Measurements from ENCODE around the gene ANKFY1. TPM values are rescaled to one million over a fixed set of nuclear protein-coding genes. Genes with fewer than 3 reads are reported as not detected.

Gene ANKFY1
- total RNA-seq, 1 experiment from 2014 or later: 21.3 TPM

DNA sequence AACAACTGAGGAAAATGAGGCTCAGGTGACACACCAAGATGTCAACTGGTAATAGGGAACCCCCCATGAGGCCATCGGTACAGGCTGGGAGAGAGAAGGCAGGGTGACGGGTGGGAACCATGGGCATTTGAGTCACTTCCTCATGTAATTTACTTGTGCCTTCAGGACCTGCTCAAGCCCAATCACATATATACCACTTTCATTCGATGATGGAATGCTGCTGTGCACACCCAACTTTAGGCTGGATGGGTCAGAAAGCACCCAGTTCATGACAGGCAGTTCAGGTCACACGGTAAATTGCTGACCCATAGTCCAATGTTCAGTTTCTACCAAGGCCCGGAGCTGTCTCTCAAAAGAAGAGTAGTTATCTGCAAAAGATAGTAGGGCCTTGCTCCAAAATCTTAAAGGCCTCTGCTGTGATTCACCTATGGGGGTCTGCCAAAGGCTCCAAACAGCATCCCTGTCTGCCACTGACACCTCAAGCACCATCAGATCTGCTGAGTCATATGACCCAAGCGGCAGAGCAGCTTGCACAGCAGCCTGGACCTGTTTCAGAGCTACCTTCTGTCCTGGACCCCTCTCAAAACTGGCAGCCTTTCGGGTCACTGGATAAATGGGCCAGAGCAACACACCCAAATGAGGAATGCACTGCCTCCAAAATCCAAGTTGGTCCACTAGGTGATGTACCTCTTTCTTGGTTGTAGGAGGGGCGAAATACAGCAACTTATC is 145.6 kb downstream of the ANKFY1 start:
- DNase-seq (ENCODE audit: low spot score): no peak

DNA sequence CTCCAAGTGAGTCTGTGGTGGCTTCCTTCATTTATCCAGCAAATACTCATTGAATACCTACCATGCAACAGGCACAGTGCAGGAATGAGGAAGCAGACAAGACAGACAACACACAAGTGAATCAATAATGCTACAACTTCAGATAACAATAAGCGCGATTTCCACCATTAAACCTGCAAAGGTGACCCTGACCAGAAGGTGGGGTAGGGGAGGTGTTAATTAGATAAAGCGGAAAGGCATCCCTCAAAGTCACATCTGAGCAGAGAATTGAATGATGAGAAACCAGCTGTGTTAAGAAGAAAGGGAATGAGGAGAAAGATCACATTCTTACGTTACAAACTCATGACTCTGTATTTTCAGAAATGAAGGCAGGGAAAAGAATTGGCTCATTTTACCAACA is 147.3 kb downstream of the ANKFY1 start:
- DNase-seq (ENCODE audit: low spot score): no peak

Other genes with a start within 250 kb of the ANKFY1 start
- gene ZZEF1, start 120.9 kb downstream of the ANKFY1 start, total RNA-seq (2014; rRNA removed; shearing (Covaris generic)): 21.1 and 22.4 TPM in 2 replicates
- 23.4 and 32.7 TPM in 2 replicates for gene CYB5D2, start 120.8 kb downstream of the ANKFY1 start, total RNA-seq (2014; rRNA removed; shearing (Covaris generic))
- gene UBE2G1, start 102.7 kb upstream of the ANKFY1 start, total RNA-seq (2014; rRNA removed; shearing (Covaris generic)): 76.8 and 79.0 TPM in 2 replicates
- 1.1 and 1.8 TPM in 2 replicates for gene SPNS3, start 170.0 kb upstream of the ANKFY1 start, total RNA-seq (2014; rRNA removed; shearing (Covaris generic))
- gene SPNS2, start 234.9 kb upstream of the ANKFY1 start, total RNA-seq (2014; rRNA removed; shearing (Covaris generic)): 28.3 and 28.5 TPM in 2 replicates